GM12801 (cell line): ENCODE measurements around the gene TINAGL1.

Source experiments
- TF ChIP-seq, protein P1 (sequence below): IDR thresholded peaks from one replicate; pipeline ENCODE4 v1.5.1; 2011; ENCODE audit warnings: control low read depth; ENCODE audit not compliant: insufficient read length; ENCODE audit errors: extremely low read depth

TINAGL1 gene

DNA sequence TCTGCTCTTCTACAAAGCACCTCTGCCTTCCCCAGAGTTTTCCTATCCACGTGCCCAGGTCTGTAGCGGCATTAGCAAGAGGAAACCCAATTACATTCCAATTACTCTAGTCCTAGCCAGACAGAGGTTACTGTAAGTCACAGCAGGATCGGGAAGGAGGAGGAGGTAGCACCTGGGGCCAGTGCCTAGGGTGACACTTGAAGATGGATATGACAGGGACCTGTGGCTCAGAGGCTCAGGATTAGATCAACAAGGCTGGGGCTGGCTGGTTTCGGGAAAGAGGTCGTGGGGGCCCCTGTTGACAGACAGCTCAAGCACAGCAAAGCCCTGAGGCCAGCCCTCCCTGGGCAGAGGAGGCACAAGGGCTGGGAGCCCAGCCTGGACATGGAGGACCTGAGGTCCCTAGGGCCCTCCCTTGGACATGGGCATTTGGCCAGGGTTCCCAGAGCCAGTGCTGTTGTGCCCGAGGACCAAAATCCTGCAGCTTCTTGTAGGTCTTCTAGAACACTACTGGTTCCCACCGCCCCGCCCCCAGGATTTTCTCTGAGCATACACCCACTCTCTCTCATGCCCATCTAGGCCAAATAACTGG, 38.2 kb downstream of the TINAGL1 start:
- TF ChIP-seq, protein P1, sequence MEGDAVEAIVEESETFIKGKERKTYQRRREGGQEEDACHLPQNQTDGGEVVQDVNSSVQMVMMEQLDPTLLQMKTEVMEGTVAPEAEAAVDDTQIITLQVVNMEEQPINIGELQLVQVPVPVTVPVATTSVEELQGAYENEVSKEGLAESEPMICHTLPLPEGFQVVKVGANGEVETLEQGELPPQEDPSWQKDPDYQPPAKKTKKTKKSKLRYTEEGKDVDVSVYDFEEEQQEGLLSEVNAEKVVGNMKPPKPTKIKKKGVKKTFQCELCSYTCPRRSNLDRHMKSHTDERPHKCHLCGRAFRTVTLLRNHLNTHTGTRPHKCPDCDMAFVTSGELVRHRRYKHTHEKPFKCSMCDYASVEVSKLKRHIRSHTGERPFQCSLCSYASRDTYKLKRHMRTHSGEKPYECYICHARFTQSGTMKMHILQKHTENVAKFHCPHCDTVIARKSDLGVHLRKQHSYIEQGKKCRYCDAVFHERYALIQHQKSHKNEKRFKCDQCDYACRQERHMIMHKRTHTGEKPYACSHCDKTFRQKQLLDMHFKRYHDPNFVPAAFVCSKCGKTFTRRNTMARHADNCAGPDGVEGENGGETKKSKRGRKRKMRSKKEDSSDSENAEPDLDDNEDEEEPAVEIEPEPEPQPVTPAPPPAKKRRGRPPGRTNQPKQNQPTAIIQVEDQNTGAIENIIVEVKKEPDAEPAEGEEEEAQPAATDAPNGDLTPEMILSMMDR = no peak

DNA sequence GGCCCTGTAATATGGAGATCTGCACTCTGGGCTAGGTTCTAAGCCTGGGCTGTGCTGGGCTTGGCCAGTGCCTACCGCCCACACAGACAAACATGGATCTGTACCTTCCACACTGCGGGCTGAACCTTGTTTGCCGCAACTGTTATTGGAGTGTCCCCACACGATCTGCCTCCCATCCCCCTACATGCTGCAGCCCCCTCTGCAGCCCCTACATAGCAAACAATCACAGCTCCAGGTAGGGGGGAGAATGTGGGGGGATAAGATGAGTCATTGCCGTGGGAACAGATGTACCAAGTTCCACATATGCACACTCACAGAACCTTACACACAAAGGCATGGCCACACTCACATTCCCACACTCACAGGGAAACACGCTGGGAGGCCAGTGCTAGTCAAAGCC, 39.1 kb downstream of the TINAGL1 start:
- TF ChIP-seq, protein P1 = no peak

- TF ChIP-seq, protein P1 = no peak
These were observed 39.6 kb downstream of the TINAGL1 start for GRCh38 chr1:31615939-31616338.

DNA sequence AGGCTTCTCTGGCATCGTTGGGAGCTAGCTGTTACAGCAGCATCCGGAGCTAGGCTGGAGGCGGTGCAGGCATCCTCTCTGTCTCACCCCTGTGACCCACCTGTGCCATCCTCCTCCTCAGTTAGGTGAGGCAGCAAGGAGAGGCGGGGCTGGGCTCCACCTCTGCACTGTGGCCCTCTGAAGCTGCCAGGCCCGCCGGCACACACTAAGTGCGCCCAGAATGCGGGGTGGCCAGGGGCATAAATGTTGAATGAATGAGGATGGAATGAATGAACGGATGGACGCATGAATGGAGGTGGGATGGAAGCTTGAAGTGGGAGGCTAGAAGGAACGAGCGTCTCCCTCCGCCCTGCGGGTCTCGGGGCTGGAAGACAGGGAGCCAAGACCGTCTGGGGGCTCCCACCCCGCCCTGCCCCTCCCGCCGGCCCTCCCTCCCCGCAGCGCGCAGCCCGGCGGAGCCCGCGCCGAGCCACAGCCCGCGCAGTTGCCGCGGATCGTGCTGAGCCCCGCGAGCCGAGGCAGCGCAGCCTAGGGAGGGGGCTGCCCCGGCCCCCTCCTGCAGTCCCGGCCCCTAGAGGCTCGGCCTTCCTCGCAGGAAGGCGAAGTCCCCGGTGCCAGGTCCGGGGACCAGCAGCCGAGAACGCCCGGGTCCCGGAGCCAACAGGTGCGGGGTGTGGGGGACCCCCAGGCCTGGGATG, 41.1 kb downstream of the TINAGL1 start, which contains the start of gene HCRTR1:
HCRTR1 (plus strand) TSS at position 472 of the 698 bp plus-strand sequence. CDS start 1,504 bp downstream, outside the sequence.
- TF ChIP-seq, protein P1 = no peak

GRCh38 chr1:31617916-31618746, 41.8 kb downstream of the TINAGL1 start:
- TF ChIP-seq, protein P1 = no peak

GRCh38 chr1:31618916-31619846, 42.9 kb downstream of the TINAGL1 start:
- TF ChIP-seq, protein P1 = no peak
